GM12891 (cell line): ENCODE results near the gene JAM3.
"Not testable (repeated sequence)": the region's sequence is repeated elsewhere in the genome, so short reads cannot be mapped to it uniquely, and the experiment has no call there.

Experiments
- DNase-seq: peaks from one replicate; pipeline ENCODE4 v3.0.0; 2011; ENCODE audit warnings: low spot score; ENCODE audit not compliant: insufficient read length
- FAIRE-seq: peaks from 2 replicates; lab custom pipeline; 2011; peaks lifted over from hg19 to GRCh38; lab: Jason Lieb, UNC
- PAX5 ChIP-seq: IDR thresholded peaks from 2 replicates; pipeline ENCODE4 v1.6.1; 2011; ENCODE audit warnings: low read length, moderate library complexity, mild to moderate bottlenecking; ENCODE audit not compliant: insufficient read depth, severe bottlenecking
- POLR2A ChIP-seq: IDR thresholded peaks from 2 replicates; pipeline ENCODE4 v1.6.1; 2011; ENCODE audit warnings: low read depth, low read length, control low read depth
- POLR2AphosphoS5 ChIP-seq: IDR thresholded peaks from 2 replicates; pipeline ENCODE4 v1.6.1; 2011; ENCODE audit warnings: low read depth, low read length, control low read depth
- POU2F2 ChIP-seq: IDR thresholded peaks from 2 replicates; pipeline ENCODE4 v1.6.1; 2011; ENCODE audit warnings: low read depth, mild to moderate bottlenecking, control low read depth, low read length, moderate library complexity
- SPI1 ChIP-seq: IDR thresholded peaks from 2 replicates; pipeline ENCODE4 v1.6.1; 2011; ENCODE audit warnings: low read depth, low read length, control low read depth
- TAF1 ChIP-seq: IDR thresholded peaks from 2 replicates; pipeline ENCODE4 v1.6.1; 2011; ENCODE audit warnings: low read depth, low read length, control low read depth

The JAM3 gene

GRCh38 chr11:134170177-134170918, 101.5 kb downstream of the JAM3 start:
- DNase-seq (no peak), FAIRE-seq (no peak)
- TF ChIP-seq POU2F2 (no peak), SPI1 (no peak), POLR2A (no peak), POLR2AphosphoS5 (no peak), TAF1 (no peak)

GRCh38 chr11:134170919-134171281, 102.0 kb downstream of the JAM3 start:
- TF ChIP-seq POU2F2 (no peak), POLR2A (no peak), POLR2AphosphoS5 (no peak), SPI1 (no peak), PAX5 (no peak), TAF1 (no peak)
- DNase-seq (no peak), FAIRE-seq (no peak)

- DNase-seq (no peak), FAIRE-seq (no peak)
- no peak for TF ChIP-seq TAF1
- TF ChIP-seq PAX5: no peak
- no peak for TF ChIP-seq SPI1
- TF ChIP-seq POLR2A: no peak
- TF ChIP-seq POLR2AphosphoS5: no peak
- TF ChIP-seq POU2F2: no peak
Observed at GRCh38 chr11:134171951-134172350, 103.1 kb downstream of the JAM3 start.

- no peak for DNase-seq
- FAIRE-seq: no peak
- no peak for TF ChIP-seq POU2F2
- no peak for TF ChIP-seq POLR2A
- TF ChIP-seq POLR2AphosphoS5: no peak
- TF ChIP-seq PAX5: no peak
- TF ChIP-seq SPI1: no peak
- TF ChIP-seq TAF1: no peak
Observed at GRCh38 chr11:134173296-134173695, 104.4 kb downstream of the JAM3 start.

- FAIRE-seq (no peak), DNase-seq (no peak)
- TF ChIP-seq POLR2AphosphoS5: no peak
- TF ChIP-seq POLR2A: no peak
- no peak for TF ChIP-seq TAF1
- no peak for TF ChIP-seq SPI1
- TF ChIP-seq POU2F2: no peak
- TF ChIP-seq PAX5: no peak
Observed at GRCh38 chr11:134176284-134176683, 107.4 kb downstream of the JAM3 start.

GRCh38 chr11:134178032-134178674, 109.3 kb downstream of the JAM3 start:
- DNase-seq (no peak), FAIRE-seq (no peak)
- TF ChIP-seq POU2F2: no peak
- no peak for TF ChIP-seq POLR2AphosphoS5
- TF ChIP-seq POLR2A: no peak
- no peak for TF ChIP-seq TAF1
- no peak for TF ChIP-seq SPI1
- no peak for TF ChIP-seq PAX5

- FAIRE-seq: no peak
- no peak for TF ChIP-seq POLR2AphosphoS5
- no peak for DNase-seq
Observed at GRCh38 chr11:134181707-134182106, 112.8 kb downstream of the JAM3 start.

- not testable (repeated sequence) for DNase-seq, FAIRE-seq
Observed at GRCh38 chr11:134188092-134188491, 119.2 kb downstream of the JAM3 start.

- FAIRE-seq (no peak), DNase-seq (no peak)
- TF ChIP-seq POLR2AphosphoS5 (no peak), PAX5 (no peak), POU2F2 (no peak), SPI1 (no peak), TAF1 (no peak), POLR2A (no peak)
Observed at GRCh38 chr11:134196756-134197155, 127.9 kb downstream of the JAM3 start.

GRCh38 chr11:134199531-134199930, 130.7 kb downstream of the JAM3 start:
- FAIRE-seq (peak; percentile 16), DNase-seq (no peak)
- no peak for TF ChIP-seq PAX5
- no peak for TF ChIP-seq POLR2A
- TF ChIP-seq POLR2AphosphoS5: no peak
- no peak for TF ChIP-seq POU2F2
